Peyer's patch (tissue), 4 donors: ENCODE measurements around the gene SH2D7.

Experiments used
- CTCF ChIP-seq, 6 experiments: fragments of 450-650 bp in 4 of 6; fragments of 200-600 bp in 2 of 6; sonication (generic) in 1 of 6; IDR thresholded peaks; one replicate each; pipeline ENCODE4 v1.5.1; 2017 to 2019; ENCODE audit warnings: antibody characterized with exemption in 6 of 6, mild to moderate bottlenecking in 3 of 6, moderate library complexity in 1 of 6
- POLR2A ChIP-seq, 2 donors: fragments of 450-650 bp; IDR thresholded peaks; one replicate each; pipeline ENCODE4 v1.5.1; 2017; ENCODE audit warnings: antibody characterized with exemption in 2 of 2, mild to moderate bottlenecking in 2 of 2, moderate library complexity in 2 of 2

- no peak for TF ChIP-seq CTCF (IDR thresholded peaks at IDR 0.05)
- no peak for TF ChIP-seq POLR2A (IDR thresholded peaks at IDR 0.05)
Observed at GRCh38 chr15:78079298-78080087, 12.9 kb upstream of the SH2D7 start.
